ENCODE results near the gene C1orf198. TPM values are rescaled to one million over a fixed set of nuclear protein-coding genes. Genes with fewer than 3 reads are reported as not detected.

The C1orf198 gene
- total and polyA plus RNA-seq, 2 experiments from 2014 or later, result 76.2 to 123 TPM

DNA sequence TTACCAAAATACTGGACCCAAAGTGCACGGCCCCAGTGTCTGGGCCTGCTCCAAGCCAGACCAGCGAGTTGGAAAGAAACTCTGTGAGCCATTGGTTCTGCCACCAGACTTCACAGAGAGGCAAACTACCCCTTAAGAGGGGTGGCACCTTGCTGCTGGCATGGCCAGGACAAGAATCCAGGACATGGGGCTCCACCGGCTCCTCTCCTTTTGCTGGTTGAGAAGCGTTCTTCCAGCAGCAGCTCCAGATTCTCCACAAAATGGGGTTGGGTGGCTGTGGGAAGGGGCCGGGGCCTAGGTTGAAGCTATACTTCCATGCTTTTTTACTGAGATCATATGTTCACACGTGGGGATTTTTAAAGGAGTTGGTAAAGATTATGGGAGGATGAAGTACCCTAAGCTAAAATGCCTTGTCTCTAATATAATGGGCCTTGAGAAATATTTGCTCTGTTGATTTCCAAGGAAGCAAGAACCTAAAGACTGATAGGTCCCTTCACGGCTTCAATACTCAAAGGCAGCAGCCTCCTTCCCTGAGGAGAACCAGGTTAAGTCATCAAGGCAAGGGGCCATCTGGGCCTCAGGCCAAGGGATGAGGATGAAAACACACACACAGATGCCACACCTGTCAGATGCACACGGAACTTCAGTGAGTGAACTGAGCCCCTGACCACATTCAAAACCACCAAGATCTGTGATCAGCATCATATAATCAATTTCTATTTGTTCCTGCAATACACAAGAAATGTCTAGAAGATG is 3.1 kb downstream of the C1orf198 start:
- peak overlapping the region; percentile 71 for H3K27ac ChIP-seq
- TF ChIP-seq EZH2phosphoT487 (IDR thresholded peaks at IDR 0.05; ENCODE audit: insufficient read depth, low read depth) (no peak), EZH2 (IDR thresholded peaks at IDR 0.05; ENCODE audit: insufficient read depth, poor library complexity, severe bottlenecking) (no peak)
- peaks cover 49% of the 10 kb centered on the region for H3F3A ChIP-seq (ENCODE audit: insufficient read depth)
- H3K27me3 ChIP-seq (replicated peaks; ENCODE audit: insufficient read depth), result no peaks in the 10 kb centered on the region
- H3K9me3 ChIP-seq (ENCODE audit: low read depth), result no peaks in the 10 kb centered on the region
- H3K4me3 ChIP-seq, result peak overlapping the region; percentile 87
- no peak overlapping the region for H2AFZ ChIP-seq
- DNase-seq, result peak; percentile 9
- no peaks in the 10 kb centered on the region for H3K36me3 ChIP-seq (ENCODE audit: low read depth)
- in situ Hi-C loops (cut with MboI), result no loop called here
- peaks cover 76% of the 10 kb centered on the region for H3K79me2 ChIP-seq (ENCODE audit: insufficient read depth)
- no peaks in the 10 kb centered on the region for H3K9me2 ChIP-seq (ENCODE audit: insufficient read depth)
- WGBS, 2 experiments (ENCODE audit: low coverage in 1 of 2, low lambda C conversion rate in 2 of 2, missing lambda C conversion rate in 2 of 2), result 69 to 83% methylated on average over 8 of the region's 8 CpGs
- peaks cover 3% of the 10 kb centered on the region for H4K20me1 ChIP-seq (ENCODE audit: insufficient read depth)
- peak overlapping the region; percentile 78; the same call in 1 of the 2 replicates for H3K9ac ChIP-seq
- H3K4me2 ChIP-seq (ENCODE audit: unreplicated experiment), result peak overlapping the region; percentile 89
- H3K4me1 ChIP-seq (ENCODE audit: insufficient read depth), result peaks cover 58% of the 10 kb centered on the region

DNA sequence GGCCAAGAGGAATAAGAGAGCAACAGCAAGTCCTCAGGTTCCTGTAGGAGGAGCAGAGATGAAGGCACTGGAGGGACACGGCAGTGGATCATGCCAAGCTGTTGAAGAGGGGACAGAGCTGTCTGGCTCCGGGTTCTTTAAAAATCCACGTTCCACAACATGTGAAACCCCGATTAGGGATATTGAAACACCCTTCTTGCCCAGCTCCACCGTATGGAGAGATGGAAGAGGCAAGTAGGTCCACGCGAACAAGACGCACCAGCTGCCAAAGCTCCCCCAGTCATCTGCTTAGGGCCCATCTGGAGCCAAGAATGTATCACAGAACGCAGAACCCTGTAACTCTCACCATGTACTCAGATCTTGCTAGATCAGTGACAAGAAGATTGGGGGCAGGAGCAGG is 3.9 kb downstream of the C1orf198 start:
- peak overlapping the region; percentile 89 for H3K4me2 ChIP-seq (ENCODE audit: unreplicated experiment)
- 22 to 29% methylated on average over 9 of the region's 9 CpGs for WGBS, 2 experiments (ENCODE audit: low coverage in 1 of 2, low lambda C conversion rate in 2 of 2, missing lambda C conversion rate in 2 of 2)
- H4K20me1 ChIP-seq (ENCODE audit: insufficient read depth), result peaks cover 7% of the 10 kb centered on the region
- no peaks in the 10 kb centered on the region for H3K9me2 ChIP-seq (ENCODE audit: insufficient read depth)
- no peak for TF ChIP-seq EZH2phosphoT487 (IDR thresholded peaks at IDR 0.05; ENCODE audit: insufficient read depth, low read depth)
- no peak for TF ChIP-seq EZH2 (IDR thresholded peaks at IDR 0.05; ENCODE audit: insufficient read depth, poor library complexity, severe bottlenecking)
- 0 out of 2 replicates have a peak overlapping the region, but pooled peaks have one; percentile 9 for H3K9ac ChIP-seq
- no peaks in the 10 kb centered on the region for H3K9me3 ChIP-seq (ENCODE audit: low read depth)
- H3K27ac ChIP-seq, result no peak overlapping the region
- H2AFZ ChIP-seq, result no peak overlapping the region
- H3K4me1 ChIP-seq (ENCODE audit: insufficient read depth), result peaks cover 50% of the 10 kb centered on the region
- peaks cover 84% of the 10 kb centered on the region for H3K79me2 ChIP-seq (ENCODE audit: insufficient read depth)
- peak overlapping the region; percentile 26; the same call in 1 of the 2 replicates for H3K4me3 ChIP-seq
- DNase-seq, result peak; percentile 47
- H3F3A ChIP-seq (ENCODE audit: insufficient read depth), result peaks cover 45% of the 10 kb centered on the region
- H3K36me3 ChIP-seq (ENCODE audit: low read depth), result no peaks in the 10 kb centered on the region; the same call in 1 of the 2 replicates
- in situ Hi-C loops (cut with MboI), result no loop called here
- H3K27me3 ChIP-seq (replicated peaks; ENCODE audit: insufficient read depth), result no peaks in the 10 kb centered on the region

DNA sequence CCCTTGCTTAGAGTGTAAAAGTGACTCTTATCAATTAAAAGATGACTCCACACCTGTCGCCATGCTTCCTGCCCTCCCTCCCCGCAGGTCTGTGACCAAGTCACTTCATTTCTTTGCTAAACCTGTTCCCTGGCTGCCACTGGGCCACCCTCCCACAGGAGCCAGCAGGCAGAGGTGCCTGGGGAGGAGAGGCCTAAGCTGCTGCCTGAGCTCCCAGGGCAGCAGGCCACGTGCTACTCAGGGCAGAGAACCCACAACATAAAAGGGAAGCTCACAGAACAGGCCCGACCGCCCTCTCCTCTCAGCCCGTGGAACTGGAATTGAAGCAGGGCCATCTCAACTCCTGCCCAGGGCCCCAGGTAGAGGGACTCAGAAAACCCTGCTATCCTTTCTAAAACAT is 4.9 kb downstream of the C1orf198 start:
- no peaks in the 10 kb centered on the region; the same call in 1 of the 2 replicates for H3K36me3 ChIP-seq (ENCODE audit: low read depth)
- H3K4me3 ChIP-seq, result no peak overlapping the region
- no peak overlapping the region for H3K27ac ChIP-seq
- H3K27me3 ChIP-seq (replicated peaks; ENCODE audit: insufficient read depth), result no peaks in the 10 kb centered on the region
- peaks cover 7% of the 10 kb centered on the region for H4K20me1 ChIP-seq (ENCODE audit: insufficient read depth)
- TF ChIP-seq EZH2phosphoT487 (IDR thresholded peaks at IDR 0.05; ENCODE audit: insufficient read depth, low read depth), result no peak
- TF ChIP-seq EZH2 (IDR thresholded peaks at IDR 0.05; ENCODE audit: insufficient read depth, poor library complexity, severe bottlenecking), result no peak
- H3K9me2 ChIP-seq (ENCODE audit: insufficient read depth), result no peaks in the 10 kb centered on the region
- no peak overlapping the region for H2AFZ ChIP-seq
- peaks cover 94% of the 10 kb centered on the region for H3K79me2 ChIP-seq (ENCODE audit: insufficient read depth)
- H3F3A ChIP-seq (ENCODE audit: insufficient read depth), result peaks cover 40% of the 10 kb centered on the region
- peaks cover 42% of the 10 kb centered on the region for H3K4me1 ChIP-seq (ENCODE audit: insufficient read depth)
- in situ Hi-C loops (cut with MboI), result no loop called here
- 77 to 79% methylated on average over 6 of the region's 6 CpGs for WGBS, 2 experiments (ENCODE audit: low coverage in 1 of 2, low lambda C conversion rate in 2 of 2, missing lambda C conversion rate in 2 of 2)
- no peak for DNase-seq
- H3K9ac ChIP-seq, result no peak overlapping the region
- no peaks in the 10 kb centered on the region for H3K9me3 ChIP-seq (ENCODE audit: low read depth)
- H3K4me2 ChIP-seq (ENCODE audit: unreplicated experiment), result peak overlapping the region; percentile 89

DNA sequence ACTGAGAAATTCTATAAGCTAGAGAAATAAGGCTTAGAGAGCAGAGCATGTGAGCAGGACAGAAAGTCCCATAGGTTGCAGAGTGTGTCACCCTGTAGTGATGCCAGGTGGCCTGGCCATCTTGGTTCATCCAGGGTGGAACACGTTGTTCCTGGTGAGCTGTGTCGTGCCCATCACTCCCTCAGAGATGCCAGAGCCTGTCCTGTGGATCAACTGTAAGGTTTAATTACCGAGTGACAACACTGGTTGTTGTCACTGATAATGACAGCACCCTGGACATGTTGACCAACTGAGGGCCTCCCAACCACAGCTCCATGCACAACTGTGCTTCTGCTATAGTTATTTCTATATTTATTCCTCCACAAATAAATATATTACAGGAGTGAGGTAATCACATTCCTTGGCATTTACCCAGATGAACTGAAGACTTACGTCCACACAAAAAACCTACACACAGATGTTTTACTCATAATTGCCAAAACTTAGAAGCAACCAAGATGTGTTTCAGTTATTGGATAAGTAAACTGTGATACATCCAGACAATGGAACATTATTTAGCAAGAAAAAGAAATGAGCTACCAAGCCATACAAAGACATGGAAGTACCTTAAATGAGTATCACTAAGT is 6.2 kb downstream of the C1orf198 start:
- H4K20me1 ChIP-seq (ENCODE audit: insufficient read depth), result peaks cover 12% of the 10 kb centered on the region
- peak; percentile 75 for DNase-seq

More for the DNA sequence above, 6.2 kb downstream of the C1orf198 start:
- Histone ChIP-seq H3F3A (ENCODE audit: insufficient read depth) (peaks cover 35% of the 10 kb centered on the region), H3K9me3 (ENCODE audit: low read depth) (no peaks in the 10 kb centered on the region), H3K36me3 (ENCODE audit: low read depth) (no peaks in the 10 kb centered on the region; the same call in 1 of the 2 replicates), H3K79me2 (ENCODE audit: insufficient read depth) (peaks cover 98% of the 10 kb centered on the region), H3K9me2 (ENCODE audit: insufficient read depth) (no peaks in the 10 kb centered on the region), H2AFZ (no peak overlapping the region), H3K27me3 (replicated peaks; ENCODE audit: insufficient read depth) (no peaks in the 10 kb centered on the region), H3K4me2 (ENCODE audit: unreplicated experiment) (no peak overlapping the region), H3K27ac (no peak overlapping the region), H3K9ac (no peak overlapping the region), H3K4me1 (ENCODE audit: insufficient read depth) (peaks cover 53% of the 10 kb centered on the region), H3K4me3 (no peak overlapping the region)
- in situ Hi-C loops (cut with MboI), result no loop called here
- 62 to 78% methylated on average over 4 of the region's 4 CpGs for WGBS, 2 experiments (ENCODE audit: low coverage in 1 of 2, low lambda C conversion rate in 2 of 2, missing lambda C conversion rate in 2 of 2)
- TF ChIP-seq EZH2 (IDR thresholded peaks at IDR 0.05; ENCODE audit: insufficient read depth, poor library complexity, severe bottlenecking) (no peak), EZH2phosphoT487 (IDR thresholded peaks at IDR 0.05; ENCODE audit: insufficient read depth, low read depth) (no peak)

Measured in GM23248 (cell line).